Measurements from ENCODE around the gene GTPBP2.

Gene GTPBP2

DNA sequence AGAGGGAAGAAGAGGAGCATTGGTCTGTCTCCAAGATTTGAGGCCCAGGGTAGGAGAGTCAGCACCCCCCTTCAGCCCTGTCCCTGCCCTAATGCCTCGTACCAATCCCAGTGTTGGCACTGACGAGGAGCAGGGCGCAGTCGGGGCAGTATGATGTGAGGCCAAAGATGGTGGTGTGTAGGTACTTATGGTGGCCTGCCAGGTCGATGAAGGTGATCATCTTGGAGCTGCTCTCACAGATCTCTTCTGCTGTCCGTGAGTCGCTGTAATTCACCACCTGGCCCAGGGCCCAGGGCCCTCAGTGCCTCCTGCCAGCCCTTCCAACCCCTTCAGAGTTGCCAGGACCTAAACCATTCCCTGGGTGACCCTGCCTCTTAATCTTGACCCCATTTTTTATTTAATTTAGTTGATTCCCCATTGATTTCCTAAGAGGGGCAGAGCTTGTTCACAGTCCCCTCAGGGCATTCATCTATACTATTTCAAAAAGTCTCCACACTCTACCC, 4.2 kb downstream of the GTPBP2 start (continued):
- no peak for TF ChIP-seq ZNF565 (CRISPR knock-in tag; conservative IDR thresholded peaks at IDR 0.05; ENCODE audit: low read depth)
- TF ChIP-seq PPARA (CRISPR knock-in tag; IDR thresholded peaks at IDR 0.05; ENCODE audit: borderline replicate concordance) = no peak

DNA sequence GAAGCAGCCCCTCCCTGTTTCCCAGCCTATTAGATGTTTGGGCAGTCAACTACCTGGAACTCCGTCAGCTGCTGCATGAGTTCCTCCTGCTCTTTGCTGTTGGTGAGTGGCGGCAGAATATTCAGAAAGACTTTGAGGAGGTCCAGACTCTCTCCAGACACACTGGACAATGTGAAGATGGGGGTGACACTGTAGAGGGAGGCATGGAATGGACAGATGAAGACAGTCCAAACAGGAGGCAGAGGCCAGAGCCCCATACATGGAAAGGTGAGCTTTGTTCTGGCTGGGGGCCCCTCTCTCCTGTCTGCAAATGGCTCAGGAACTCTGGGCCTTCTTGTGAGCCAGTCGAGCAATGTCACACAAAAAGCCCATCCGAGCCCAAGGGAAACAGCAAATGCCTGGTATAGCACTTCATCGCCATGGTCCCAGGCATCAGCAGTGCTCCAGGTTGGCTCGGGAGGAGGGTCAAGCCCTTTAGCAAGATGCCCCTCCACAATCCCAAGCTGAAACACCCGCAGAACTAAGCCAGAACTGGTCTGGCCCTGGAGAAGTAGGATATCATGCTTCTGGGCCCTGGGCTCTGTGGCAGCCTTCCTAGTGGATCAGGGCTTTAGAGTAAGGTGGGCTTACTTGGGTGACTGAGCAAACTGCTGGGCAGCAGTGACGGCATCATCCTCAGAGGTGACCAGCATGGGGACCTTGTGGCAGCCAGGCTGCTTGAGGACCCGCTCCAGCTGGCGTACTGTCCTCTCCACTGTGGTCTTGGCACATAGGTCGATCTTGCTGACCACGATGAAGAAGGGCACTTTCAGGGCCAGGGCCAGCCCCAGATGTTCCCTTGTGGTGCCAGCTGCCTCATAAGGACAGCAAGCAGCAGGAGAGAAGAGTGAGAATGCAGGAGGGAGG, 4.9 kb downstream of the GTPBP2 start:
- ATAC-seq = no peak
- no peak for TF ChIP-seq TOX (CRISPR knock-in tag; IDR thresholded peaks at IDR 0.05; ENCODE audit: borderline replicate concordance)
- no peak for TF ChIP-seq ZFP3 (CRISPR knock-in tag; IDR thresholded peaks at IDR 0.05)
- TF ChIP-seq, protein P1, sequence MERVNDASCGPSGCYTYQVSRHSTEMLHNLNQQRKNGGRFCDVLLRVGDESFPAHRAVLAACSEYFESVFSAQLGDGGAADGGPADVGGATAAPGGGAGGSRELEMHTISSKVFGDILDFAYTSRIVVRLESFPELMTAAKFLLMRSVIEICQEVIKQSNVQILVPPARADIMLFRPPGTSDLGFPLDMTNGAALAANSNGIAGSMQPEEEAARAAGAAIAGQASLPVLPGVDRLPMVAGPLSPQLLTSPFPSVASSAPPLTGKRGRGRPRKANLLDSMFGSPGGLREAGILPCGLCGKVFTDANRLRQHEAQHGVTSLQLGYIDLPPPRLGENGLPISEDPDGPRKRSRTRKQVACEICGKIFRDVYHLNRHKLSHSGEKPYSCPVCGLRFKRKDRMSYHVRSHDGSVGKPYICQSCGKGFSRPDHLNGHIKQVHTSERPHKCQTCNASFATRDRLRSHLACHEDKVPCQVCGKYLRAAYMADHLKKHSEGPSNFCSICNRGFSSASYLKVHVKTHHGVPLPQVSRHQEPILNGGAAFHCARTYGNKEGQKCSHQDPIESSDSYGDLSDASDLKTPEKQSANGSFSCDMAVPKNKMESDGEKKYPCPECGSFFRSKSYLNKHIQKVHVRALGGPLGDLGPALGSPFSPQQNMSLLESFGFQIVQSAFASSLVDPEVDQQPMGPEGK (CRISPR knock-in tag; IDR thresholded peaks at IDR 0.05; ENCODE audit: borderline replicate concordance) = no peak
- TF ChIP-seq CSDC2 (CRISPR knock-in tag; IDR thresholded peaks at IDR 0.05) = no peak
- TF ChIP-seq, protein P2, sequence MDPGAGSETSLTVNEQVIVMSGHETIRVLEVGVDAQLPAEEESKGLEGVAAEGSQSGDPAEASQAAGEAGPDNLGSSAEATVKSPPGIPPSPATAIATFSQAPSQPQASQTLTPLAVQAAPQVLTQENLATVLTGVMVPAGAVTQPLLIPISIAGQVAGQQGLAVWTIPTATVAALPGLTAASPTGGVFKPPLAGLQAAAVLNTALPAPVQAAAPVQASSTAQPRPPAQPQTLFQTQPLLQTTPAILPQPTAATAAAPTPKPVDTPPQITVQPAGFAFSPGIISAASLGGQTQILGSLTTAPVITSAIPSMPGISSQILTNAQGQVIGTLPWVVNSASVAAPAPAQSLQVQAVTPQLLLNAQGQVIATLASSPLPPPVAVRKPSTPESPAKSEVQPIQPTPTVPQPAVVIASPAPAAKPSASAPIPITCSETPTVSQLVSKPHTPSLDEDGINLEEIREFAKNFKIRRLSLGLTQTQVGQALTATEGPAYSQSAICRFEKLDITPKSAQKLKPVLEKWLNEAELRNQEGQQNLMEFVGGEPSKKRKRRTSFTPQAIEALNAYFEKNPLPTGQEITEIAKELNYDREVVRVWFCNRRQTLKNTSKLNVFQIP (CRISPR knock-in tag; IDR thresholded peaks at IDR 0.05; ENCODE audit: borderline replicate concordance, low read depth) = no peak
- no peak for TF ChIP-seq GLIS3 (CRISPR knock-in tag; IDR thresholded peaks at IDR 0.05)
- TF ChIP-seq ZFP30 (CRISPR knock-in tag; IDR thresholded peaks at IDR 0.05) = no peak
- no peak for TF ChIP-seq BACH2 (CRISPR knock-in tag; IDR thresholded peaks at IDR 0.05; ENCODE audit: borderline replicate concordance)

DNA sequence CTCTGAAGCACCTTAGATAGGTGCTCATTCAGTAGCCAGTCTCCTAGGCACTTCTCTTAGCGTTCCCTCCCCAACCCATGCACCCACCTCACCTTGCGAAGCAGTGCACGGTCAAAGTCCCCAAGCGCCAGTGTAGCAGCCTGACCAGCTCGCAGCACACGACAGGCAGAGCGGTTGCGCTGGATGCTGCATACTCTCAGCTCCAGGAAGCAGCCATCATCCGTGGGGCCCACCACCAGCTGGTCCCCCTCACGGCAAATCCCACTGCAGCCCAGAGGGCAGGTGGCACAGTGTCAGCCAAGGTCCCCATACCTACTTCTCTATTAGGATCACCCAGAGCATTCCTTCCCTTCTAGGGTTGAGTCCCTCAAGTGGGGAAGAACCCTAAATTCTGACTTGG, 6.5 kb downstream of the GTPBP2 start:
- ATAC-seq = no peak
- TF ChIP-seq, protein P3, sequence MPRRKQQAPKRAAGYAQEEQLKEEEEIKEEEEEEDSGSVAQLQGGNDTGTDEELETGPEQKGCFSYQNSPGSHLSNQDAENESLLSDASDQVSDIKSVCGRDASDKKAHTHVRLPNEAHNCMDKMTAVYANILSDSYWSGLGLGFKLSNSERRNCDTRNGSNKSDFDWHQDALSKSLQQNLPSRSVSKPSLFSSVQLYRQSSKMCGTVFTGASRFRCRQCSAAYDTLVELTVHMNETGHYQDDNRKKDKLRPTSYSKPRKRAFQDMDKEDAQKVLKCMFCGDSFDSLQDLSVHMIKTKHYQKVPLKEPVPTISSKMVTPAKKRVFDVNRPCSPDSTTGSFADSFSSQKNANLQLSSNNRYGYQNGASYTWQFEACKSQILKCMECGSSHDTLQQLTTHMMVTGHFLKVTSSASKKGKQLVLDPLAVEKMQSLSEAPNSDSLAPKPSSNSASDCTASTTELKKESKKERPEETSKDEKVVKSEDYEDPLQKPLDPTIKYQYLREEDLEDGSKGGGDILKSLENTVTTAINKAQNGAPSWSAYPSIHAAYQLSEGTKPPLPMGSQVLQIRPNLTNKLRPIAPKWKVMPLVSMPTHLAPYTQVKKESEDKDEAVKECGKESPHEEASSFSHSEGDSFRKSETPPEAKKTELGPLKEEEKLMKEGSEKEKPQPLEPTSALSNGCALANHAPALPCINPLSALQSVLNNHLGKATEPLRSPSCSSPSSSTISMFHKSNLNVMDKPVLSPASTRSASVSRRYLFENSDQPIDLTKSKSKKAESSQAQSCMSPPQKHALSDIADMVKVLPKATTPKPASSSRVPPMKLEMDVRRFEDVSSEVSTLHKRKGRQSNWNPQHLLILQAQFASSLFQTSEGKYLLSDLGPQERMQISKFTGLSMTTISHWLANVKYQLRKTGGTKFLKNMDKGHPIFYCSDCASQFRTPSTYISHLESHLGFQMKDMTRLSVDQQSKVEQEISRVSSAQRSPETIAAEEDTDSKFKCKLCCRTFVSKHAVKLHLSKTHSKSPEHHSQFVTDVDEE (CRISPR knock-in tag; IDR thresholded peaks at IDR 0.05) = no peak
- TF ChIP-seq ZC3H10 (CRISPR knock-in tag; IDR thresholded peaks at IDR 0.05) (no peak), CSDC2 (CRISPR knock-in tag; IDR thresholded peaks at IDR 0.05) (no peak), OSR1 (CRISPR knock-in tag; IDR thresholded peaks at IDR 0.05) (no peak), ZNF565 (CRISPR knock-in tag; conservative IDR thresholded peaks at IDR 0.05; ENCODE audit: low read depth) (no peak)

DNA sequence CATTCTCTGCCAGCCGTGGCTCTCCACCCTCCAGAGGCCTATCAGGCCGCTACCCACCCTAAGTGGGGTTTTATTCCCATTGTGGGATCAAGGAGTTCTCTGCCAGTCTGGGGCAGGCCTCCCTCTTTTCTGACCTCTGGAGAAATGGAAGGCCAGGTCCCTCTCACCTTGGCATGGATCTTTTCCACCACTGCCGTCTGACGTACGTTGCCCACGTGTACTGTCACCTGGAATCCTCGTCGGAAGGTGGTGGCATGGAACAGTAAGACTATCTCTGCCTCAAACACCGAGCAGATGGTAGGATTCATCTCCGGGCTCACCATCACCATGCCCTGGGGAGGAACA, 7.3 kb downstream of the GTPBP2 start:
- TF ChIP-seq GLIS3 (CRISPR knock-in tag; IDR thresholded peaks at IDR 0.05) (no peak), ESRRG (CRISPR knock-in tag; IDR thresholded peaks at IDR 0.05) (no peak), ZC3H10 (CRISPR knock-in tag; IDR thresholded peaks at IDR 0.05) (no peak), TOX (CRISPR knock-in tag; IDR thresholded peaks at IDR 0.05; ENCODE audit: borderline replicate concordance) (no peak), SNAI2 (CRISPR knock-in tag; IDR thresholded peaks at IDR 0.05) (no peak), RARB (CRISPR knock-in tag; IDR thresholded peaks at IDR 0.05) (no peak), PPARA (CRISPR knock-in tag; IDR thresholded peaks at IDR 0.05; ENCODE audit: borderline replicate concordance) (no peak), ZNF565 (CRISPR knock-in tag; conservative IDR thresholded peaks at IDR 0.05; ENCODE audit: low read depth) (no peak), TCF4 (CRISPR knock-in tag; IDR thresholded peaks at IDR 0.05; ENCODE audit: borderline replicate concordance) (no peak), ZFP30 (CRISPR knock-in tag; IDR thresholded peaks at IDR 0.05) (no peak)
- TF ChIP-seq, protein P2 (CRISPR knock-in tag; IDR thresholded peaks at IDR 0.05; ENCODE audit: borderline replicate concordance, low read depth) = no peak
- TF ChIP-seq, protein P3 (CRISPR knock-in tag; IDR thresholded peaks at IDR 0.05) = no peak
- TF ChIP-seq, protein P4, sequence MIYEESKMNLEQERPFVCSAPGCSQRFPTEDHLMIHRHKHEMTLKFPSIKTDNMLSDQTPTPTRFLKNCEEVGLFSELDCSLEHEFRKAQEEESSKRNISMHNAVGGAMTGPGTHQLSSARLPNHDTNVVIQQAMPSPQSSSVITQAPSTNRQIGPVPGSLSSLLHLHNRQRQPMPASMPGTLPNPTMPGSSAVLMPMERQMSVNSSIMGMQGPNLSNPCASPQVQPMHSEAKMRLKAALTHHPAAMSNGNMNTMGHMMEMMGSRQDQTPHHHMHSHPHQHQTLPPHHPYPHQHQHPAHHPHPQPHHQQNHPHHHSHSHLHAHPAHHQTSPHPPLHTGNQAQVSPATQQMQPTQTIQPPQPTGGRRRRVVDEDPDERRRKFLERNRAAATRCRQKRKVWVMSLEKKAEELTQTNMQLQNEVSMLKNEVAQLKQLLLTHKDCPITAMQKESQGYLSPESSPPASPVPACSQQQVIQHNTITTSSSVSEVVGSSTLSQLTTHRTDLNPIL (CRISPR knock-in tag; IDR thresholded peaks at IDR 0.05; ENCODE audit: low read depth) = no peak
- TF ChIP-seq, protein P5, sequence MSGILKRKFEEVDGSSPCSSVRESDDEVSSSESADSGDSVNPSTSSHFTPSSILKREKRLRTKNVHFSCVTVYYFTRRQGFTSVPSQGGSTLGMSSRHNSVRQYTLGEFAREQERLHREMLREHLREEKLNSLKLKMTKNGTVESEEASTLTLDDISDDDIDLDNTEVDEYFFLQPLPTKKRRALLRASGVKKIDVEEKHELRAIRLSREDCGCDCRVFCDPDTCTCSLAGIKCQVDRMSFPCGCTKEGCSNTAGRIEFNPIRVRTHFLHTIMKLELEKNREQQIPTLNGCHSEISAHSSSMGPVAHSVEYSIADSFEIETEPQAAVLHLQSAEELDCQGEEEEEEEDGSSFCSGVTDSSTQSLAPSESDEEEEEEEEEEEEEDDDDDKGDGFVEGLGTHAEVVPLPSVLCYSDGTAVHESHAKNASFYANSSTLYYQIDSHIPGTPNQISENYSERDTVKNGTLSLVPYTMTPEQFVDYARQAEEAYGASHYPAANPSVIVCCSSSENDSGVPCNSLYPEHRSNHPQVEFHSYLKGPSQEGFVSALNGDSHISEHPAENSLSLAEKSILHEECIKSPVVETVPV (CRISPR knock-in tag; IDR thresholded peaks at IDR 0.05) = no peak
- no peak for ATAC-seq

Data from SK-N-SH treated with all-trans-retinoic acid at 6 μM for 48 hours (cell line).